H1 (cell line): Measurements from ENCODE around the gene ALDH1A2. TPM values are rescaled to one million over a fixed set of nuclear protein-coding genes. Genes with fewer than 3 reads are reported as not detected.

ENCODE experiments used
- E2F6 ChIP-seq: IDR thresholded peaks from 2 replicates; pipeline ENCODE4 v1.6.1; 2012; ENCODE audit warnings: inconsistent platforms
- polyA plus RNA-seq, 7 experiments: library from polyadenylated mRNA; depleted of rRNA in 3 of 7; stranded (reverse) in 5 of 7; unstranded in 2 of 7; fragments of >200 nt in 5 of 7; fragments of 200-250 nt in 2 of 7; gene quantifications; 1 replicate in 5 of 7; 2 replicates in 1 of 7; 4 replicates in 1 of 7; pipeline versions ENCODE4 v1.2.1 to v1.2.3, GENCODE V29; 2011 to 2013; ENCODE audit warnings: missing spikeins in 2 of 7, mixed read lengths in 2 of 7
- total RNA-seq: library from RNA; stranded (reverse); fragmentation: NEBNext Ultra II Directional; extraction: Animal tissue kit (Norgen Biotek cat#: 25700); gene quantifications from 2 replicates; pipeline ENCODE4 v1.2.1, GENCODE V29; 2021

ALDH1A2 gene
- total and polyA plus RNA-seq, 2 of the 8 experiments (the other 6 are each of a cell fraction or from before 2014, with no cell fraction given) = 0.06 to 0.24 TPM

- TF ChIP-seq E2F6 = no peak
Observed at GRCh38 chr15:58095415-58095814, 29.9 kb upstream of the ALDH1A2 start (continued).
